ENCODE data around the gene TMCC3. TPM values are rescaled to one million over a fixed set of nuclear protein-coding genes. Genes with fewer than 3 reads are reported as not detected.

Gene TMCC3
- total RNA-seq, 2 experiments from 2014 or later: 1.0 to 1.2 TPM

GRCh38 chr12:94638521-94638920 is 11.8 kb downstream of the TMCC3 start:
- CTCF ChIA-PET: no interaction called here
- POLR2A ChIA-PET: no interaction called here

DNA sequence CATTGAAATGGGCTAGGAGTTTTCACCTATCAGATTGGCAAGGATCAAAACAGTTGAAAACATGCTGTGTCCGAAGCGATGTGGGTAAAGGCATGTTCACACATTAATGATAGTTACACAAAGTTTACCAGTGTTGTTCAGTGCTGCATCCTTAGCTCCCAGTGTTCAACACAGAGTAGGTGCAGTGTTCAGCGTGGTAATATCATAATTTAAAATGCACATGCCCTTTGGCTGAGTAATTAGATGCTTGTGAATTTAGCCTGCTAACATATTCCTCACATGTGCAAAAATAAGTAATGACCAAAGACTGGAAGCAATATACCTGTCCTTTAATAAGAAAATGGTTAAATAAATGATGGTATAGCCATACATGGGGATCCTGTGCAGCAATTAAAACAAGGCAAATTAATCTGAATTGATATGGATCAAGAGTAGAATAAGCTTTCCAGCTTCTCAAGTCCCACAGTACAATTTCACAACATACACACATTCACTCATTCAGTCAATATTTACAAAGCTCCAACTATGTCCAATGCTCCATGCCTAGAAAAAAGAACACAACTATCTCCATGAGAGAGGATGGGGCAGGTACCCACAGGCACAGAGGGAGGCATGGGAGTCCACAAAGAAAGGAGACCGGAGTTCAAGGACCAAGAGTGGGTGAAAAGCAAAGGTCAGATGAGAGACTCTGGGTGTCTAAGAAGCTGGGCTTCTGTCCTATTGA is 12.8 kb downstream of the TMCC3 start:
- Mint-ChIP-seq H3K36me3 (ENCODE audit: low read depth) (peaks cover 2% of the 10 kb centered on the region), H3K27ac (no peak overlapping the region), H3K9me3 (no peaks in the 10 kb centered on the region), H3K4me1 (peaks cover 22% of the 10 kb centered on the region), H3K27me3 (peaks cover 54% of the 10 kb centered on the region), H3K4me3 (no peak overlapping the region)
- CTCF ChIA-PET: interaction anchor here (1.0 kb wide), 1 partner anchor 12 kb away, joined by 4 read pairs; the partner anchor contains the start of gene TMCC3
- POLR2A ChIA-PET: interaction anchor here (0.9 kb wide), 1 partner anchor 15 kb away, joined by 3 read pairs; no protein-coding TSS in a partner anchor
- DNase-seq: no peak

More at GRCh38 chr12:94638521-94638920, 11.8 kb downstream of the TMCC3 start:
- Mint-ChIP-seq H3K4me3 (no peak overlapping the region), H3K4me1 (peaks cover 27% of the 10 kb centered on the region), H3K27ac (no peak overlapping the region), H3K36me3 (ENCODE audit: low read depth) (peaks cover 2% of the 10 kb centered on the region), H3K9me3 (no peaks in the 10 kb centered on the region), H3K27me3 (peaks cover 58% of the 10 kb centered on the region)
- no peak for DNase-seq

DNA sequence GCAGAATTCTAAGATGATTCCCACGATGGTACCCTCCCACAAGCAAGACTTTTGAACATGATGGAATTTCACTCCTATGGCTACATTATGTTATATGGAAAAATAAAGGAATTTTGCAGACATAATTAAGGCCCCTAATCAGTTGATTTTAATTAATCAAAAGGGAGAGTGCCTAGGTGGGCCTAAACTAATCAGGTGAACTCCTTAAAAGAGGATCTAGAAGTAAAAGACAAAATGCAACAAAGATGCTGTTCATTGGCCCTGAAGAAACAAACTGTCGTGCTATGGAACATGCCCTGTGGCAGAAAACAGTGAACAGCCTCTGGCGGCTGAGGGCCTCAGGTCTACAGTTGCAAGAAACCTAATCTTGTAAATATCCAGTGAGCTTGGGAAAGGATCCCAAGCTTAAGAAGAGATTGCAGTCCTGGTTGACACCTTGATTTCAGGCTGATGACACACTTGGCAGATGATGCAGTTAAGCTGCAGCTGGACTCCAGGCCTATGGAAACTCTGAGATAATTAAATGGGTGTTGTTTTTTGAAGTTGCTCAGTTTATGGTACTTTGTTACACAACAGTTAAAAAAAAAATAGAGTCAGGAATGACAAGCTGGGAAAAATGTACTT is 13.8 kb downstream of the TMCC3 start:
- POLR2A ChIA-PET: no interaction called here
- H3K9me3 Mint-ChIP-seq: no peaks in the 10 kb centered on the region
- DNase-seq: no peak
- H3K4me1 Mint-ChIP-seq: peaks cover 21% of the 10 kb centered on the region
- CTCF ChIA-PET: no interaction called here
- H3K4me3 Mint-ChIP-seq: no peak overlapping the region
- no peak overlapping the region for H3K27ac Mint-ChIP-seq
- H3K27me3 Mint-ChIP-seq: peaks cover 53% of the 10 kb centered on the region
- H3K36me3 Mint-ChIP-seq (ENCODE audit: low read depth): peaks cover 2% of the 10 kb centered on the region

DNA sequence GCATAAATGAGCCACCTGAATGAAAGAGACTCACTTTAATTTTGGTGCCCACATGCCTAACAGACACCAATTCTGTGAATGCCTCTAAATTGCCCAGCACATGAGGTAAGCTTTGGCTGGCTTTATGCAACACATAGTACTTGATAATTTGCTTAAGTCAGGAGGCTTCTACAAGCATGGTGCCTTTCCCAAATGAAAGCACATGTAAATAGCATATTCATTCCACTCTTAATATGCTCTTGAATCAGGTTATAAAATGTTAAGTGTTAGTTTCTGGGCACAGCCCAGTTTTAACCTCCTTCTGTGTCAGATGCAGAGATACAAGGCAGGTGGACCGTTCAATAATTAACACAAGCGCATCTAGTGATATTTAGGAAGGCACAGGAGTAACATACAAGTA is 15.6 kb downstream of the TMCC3 start:
- Mint-ChIP-seq H3K4me3 (no peak overlapping the region), H3K4me1 (peaks cover 2% of the 10 kb centered on the region), H3K27ac (no peak overlapping the region), H3K36me3 (ENCODE audit: low read depth) (peaks cover 2% of the 10 kb centered on the region), H3K27me3 (peaks cover 44% of the 10 kb centered on the region), H3K9me3 (no peaks in the 10 kb centered on the region)
- DNase-seq: no peak
- CTCF ChIA-PET: no interaction called here
- POLR2A ChIA-PET: no interaction called here

DNA sequence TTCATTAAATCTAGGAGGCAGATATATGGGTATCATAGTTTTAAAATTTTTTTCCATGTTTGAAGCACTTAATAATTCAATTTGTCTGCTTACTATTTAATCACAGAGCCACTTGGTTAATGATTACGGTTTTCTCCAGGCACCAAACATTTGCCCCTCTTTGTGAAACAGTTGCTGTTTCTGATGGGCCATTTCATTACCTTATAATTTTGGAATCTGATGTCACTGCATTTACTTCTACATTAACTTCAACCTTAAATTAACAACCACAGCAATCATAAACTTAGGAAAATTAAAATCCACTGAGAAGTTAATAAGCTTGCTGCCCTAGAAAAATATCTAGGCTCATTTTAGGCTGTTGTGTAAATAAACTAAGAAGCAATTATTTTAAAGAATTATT is 17.0 kb downstream of the TMCC3 start:
- Mint-ChIP-seq H3K9me3 (no peaks in the 10 kb centered on the region), H3K4me3 (no peak overlapping the region), H3K36me3 (ENCODE audit: low read depth) (peaks cover 2% of the 10 kb centered on the region), H3K27me3 (peaks cover 37% of the 10 kb centered on the region), H3K27ac (no peak overlapping the region), H3K4me1 (no peaks in the 10 kb centered on the region)
- DNase-seq: no peak
- ChIA-PET CTCF (no interaction called here), POLR2A (no interaction called here)

- no peaks in the 10 kb centered on the region for H3K36me3 Mint-ChIP-seq (ENCODE audit: low read depth)
- no peak overlapping the region for H3K27ac Mint-ChIP-seq
- no peaks in the 10 kb centered on the region for H3K9me3 Mint-ChIP-seq
- no peaks in the 10 kb centered on the region for H3K4me1 Mint-ChIP-seq
- no peak for DNase-seq
- H3K27me3 Mint-ChIP-seq: peaks cover 17% of the 10 kb centered on the region
- POLR2A ChIA-PET: interaction anchor here (1.6 kb wide), 1 partner anchor 9 kb away, joined by 5 read pairs; no protein-coding TSS in a partner anchor
- CTCF ChIA-PET: interaction anchor here (0.7 kb wide), 1 partner anchor 142 kb away, joined by 3 read pairs; no protein-coding TSS in a partner anchor
- H3K4me3 Mint-ChIP-seq: no peak overlapping the region
These were observed 19.3 kb downstream of the TMCC3 start for GRCh38 chr12:94631058-94631457.

DNA sequence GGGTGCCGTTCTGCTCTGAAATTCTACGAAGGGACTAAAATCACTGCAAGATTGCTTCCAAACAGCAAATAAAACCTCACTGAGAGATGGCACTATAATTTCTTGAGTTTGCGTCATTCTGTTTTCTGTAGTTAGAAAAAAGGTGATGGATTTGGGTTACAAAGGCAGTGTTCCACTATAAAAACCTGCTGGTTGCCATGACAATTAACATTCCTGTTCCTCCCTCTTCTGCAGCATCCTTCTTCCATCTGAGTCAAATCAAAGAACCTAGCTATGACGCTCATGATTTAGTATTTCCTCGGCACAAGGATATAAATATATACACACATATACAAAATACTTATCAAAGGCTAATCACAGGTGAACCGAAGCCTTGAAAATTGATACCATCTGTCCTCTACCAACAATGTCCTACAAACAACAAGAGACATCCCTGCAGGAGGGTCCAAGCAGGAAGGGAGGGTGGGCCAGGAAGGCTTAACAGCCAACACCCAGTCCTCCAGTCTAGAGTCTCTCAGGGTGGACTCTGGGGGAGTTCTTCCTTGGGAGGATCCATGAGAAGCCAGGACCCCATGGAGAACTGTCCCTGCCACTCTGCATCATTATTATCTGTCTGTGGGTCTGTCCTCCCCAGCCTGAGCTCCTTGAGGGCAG is 21.4 kb downstream of the TMCC3 start:
- ChIA-PET POLR2A (no interaction called here), CTCF (no interaction called here)
- peaks cover 3% of the 10 kb centered on the region for H3K9me3 Mint-ChIP-seq
- H3K27me3 Mint-ChIP-seq: peaks cover 7% of the 10 kb centered on the region
- no peaks in the 10 kb centered on the region for H3K36me3 Mint-ChIP-seq (ENCODE audit: low read depth)
- H3K27ac Mint-ChIP-seq: no peak overlapping the region
- no peaks in the 10 kb centered on the region for H3K4me1 Mint-ChIP-seq
- H3K4me3 Mint-ChIP-seq: no peak overlapping the region
- no peak for DNase-seq

GRCh38 chr12:94628369-94628768 is 22.0 kb downstream of the TMCC3 start:
- Mint-ChIP-seq H3K4me1 (no peaks in the 10 kb centered on the region), H3K27me3 (peaks cover 7% of the 10 kb centered on the region), H3K9me3 (peaks cover 3% of the 10 kb centered on the region), H3K27ac (no peak overlapping the region), H3K36me3 (ENCODE audit: low read depth) (no peaks in the 10 kb centered on the region), H3K4me3 (no peak overlapping the region)
- ChIA-PET CTCF (no interaction called here), POLR2A (no interaction called here)
- DNase-seq: no peak

- Mint-ChIP-seq H3K27me3 (peaks cover 2% of the 10 kb centered on the region), H3K4me3 (no peak overlapping the region), H3K9me3 (peaks cover 3% of the 10 kb centered on the region), H3K27ac (no peak overlapping the region), H3K36me3 (ENCODE audit: low read depth) (no peaks in the 10 kb centered on the region), H3K4me1 (peaks cover 16% of the 10 kb centered on the region)
- ChIA-PET POLR2A (no interaction called here), CTCF (no interaction called here)
- no peak for DNase-seq
These were observed 24.8 kb downstream of the TMCC3 start for GRCh38 chr12:94625531-94625930.

- peaks cover 2% of the 10 kb centered on the region for H3K27me3 Mint-ChIP-seq
- H3K27ac Mint-ChIP-seq: no peak overlapping the region
- peaks cover 16% of the 10 kb centered on the region for H3K4me1 Mint-ChIP-seq
- CTCF ChIA-PET: interaction anchor here (1.0 kb wide), 1 partner anchor 11 kb away, joined by 3 read pairs; no protein-coding TSS in a partner anchor
- no peak overlapping the region for H3K4me3 Mint-ChIP-seq
- POLR2A ChIA-PET: interaction anchor here (0.7 to 1.7 kb wide), 2 partner anchors 14 to 17 kb away, joined by 3 to 9 read pairs; no protein-coding TSS in a partner anchor
- H3K36me3 Mint-ChIP-seq (ENCODE audit: low read depth): no peaks in the 10 kb centered on the region
- no peak for DNase-seq
- peaks cover 3% of the 10 kb centered on the region for H3K9me3 Mint-ChIP-seq
These were observed 27.0 kb downstream of the TMCC3 start for GRCh38 chr12:94623161-94623920.

DNA sequence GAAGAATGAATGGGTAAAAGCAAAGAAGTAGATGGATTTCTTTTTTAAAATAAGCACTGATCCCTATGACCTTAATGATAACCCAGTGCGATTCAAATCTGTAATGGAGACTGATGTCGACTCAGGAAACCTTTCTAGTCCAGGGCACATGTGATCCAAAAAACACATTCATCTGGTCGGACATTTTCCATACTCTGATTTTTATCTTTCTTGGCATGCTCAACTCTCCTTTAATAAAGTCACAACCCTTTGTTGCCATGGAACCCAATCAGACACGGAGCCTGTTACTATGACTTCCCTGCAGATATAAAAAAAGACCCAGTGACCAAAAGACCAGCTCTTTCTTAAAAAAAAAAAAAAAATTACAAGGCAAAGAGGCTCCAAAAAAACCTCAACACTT is 27.9 kb downstream of the TMCC3 start:
- H3K27ac Mint-ChIP-seq: peak overlapping the region; percentile 70
- H3K9me3 Mint-ChIP-seq: peaks cover 3% of the 10 kb centered on the region
- peaks cover 2% of the 10 kb centered on the region for H3K27me3 Mint-ChIP-seq
- H3K4me1 Mint-ChIP-seq: peaks cover 16% of the 10 kb centered on the region
- ChIA-PET CTCF (no interaction called here), POLR2A (interaction anchor here (0.7 to 1.9 kb wide), 3 partner anchors 8 to 17 kb away, joined by 3 to 9 read pairs (median 5); no protein-coding TSS in a partner anchor)
- no peak for DNase-seq
- peak overlapping the region; percentile 42 for H3K4me3 Mint-ChIP-seq
- no peaks in the 10 kb centered on the region for H3K36me3 Mint-ChIP-seq (ENCODE audit: low read depth)

DNA sequence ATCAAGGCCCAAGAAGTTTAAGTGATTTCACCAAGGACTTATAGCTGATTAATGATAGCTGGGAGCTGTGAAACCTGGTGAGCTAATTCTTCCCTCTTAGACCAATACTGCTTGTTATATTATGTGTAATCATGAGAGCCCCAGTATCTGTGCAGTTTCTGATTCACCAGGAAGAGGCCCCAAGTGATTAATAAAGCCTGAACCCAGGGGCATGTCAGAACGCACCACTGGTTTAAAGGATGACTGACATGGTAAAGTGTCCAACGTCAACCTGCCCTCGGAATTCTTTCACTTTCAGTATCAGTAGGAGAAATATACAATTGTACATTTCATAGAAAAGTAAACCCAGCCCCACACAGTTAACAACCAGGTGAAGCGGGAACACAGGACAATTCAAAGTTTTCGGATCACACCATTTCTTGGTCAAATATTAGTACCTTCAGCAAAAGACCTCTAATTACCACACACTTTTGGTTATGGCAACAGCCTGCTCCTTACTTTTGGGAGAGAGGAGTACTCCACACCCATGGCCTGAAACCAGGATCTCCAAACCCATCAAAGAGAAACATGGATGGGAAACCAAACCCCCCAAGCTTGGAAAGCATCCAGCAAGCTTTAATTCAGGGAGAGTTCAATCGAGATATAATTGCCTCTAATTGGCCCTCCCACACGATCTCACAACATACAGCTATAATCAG is 28.5 kb downstream of the TMCC3 start:
- DNase-seq: peak; percentile 60
- Mint-ChIP-seq H3K4me3 (peak overlapping the region; percentile 42), H3K27me3 (peaks cover 2% of the 10 kb centered on the region), H3K4me1 (peaks cover 16% of the 10 kb centered on the region), H3K9me3 (peaks cover 3% of the 10 kb centered on the region), H3K27ac (peak overlapping the region; percentile 70), H3K36me3 (ENCODE audit: low read depth) (no peaks in the 10 kb centered on the region)
- CTCF ChIA-PET: interaction anchor here (0.8 to 1.6 kb wide), 2 partner anchors 19 to 26 kb away, joined by 3 read pairs; no protein-coding TSS in a partner anchor
- POLR2A ChIA-PET: interaction anchor here (1.0 to 1.9 kb wide), 3 partner anchors 8 to 451 kb away, joined by 3 to 5 read pairs (median 5); partner anchors contain the start of gene NR2C1
